ENCODE results near the gene DLGAP1.

DLGAP1 gene

DNA sequence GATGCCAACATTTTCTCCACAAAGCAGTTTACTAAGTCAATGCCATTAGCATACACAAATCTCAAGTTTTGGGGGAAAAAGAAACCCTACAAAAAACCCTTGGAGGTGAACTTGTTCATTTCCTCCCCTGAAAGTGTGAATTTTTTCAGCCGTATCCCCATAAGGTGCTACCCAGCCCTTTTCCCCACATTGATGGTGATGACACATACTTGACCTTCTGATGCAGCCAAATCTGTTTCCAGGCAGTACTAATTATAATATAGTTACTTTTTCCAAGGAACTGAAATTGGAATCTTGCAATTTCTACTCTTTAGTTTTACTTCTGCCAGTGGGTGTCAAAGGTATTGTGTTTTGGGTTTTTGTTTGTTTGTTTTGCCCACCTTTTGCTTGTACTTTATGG lies 530.7 kb downstream of the DLGAP1 start:
- no peak for DNase-seq

DNA sequence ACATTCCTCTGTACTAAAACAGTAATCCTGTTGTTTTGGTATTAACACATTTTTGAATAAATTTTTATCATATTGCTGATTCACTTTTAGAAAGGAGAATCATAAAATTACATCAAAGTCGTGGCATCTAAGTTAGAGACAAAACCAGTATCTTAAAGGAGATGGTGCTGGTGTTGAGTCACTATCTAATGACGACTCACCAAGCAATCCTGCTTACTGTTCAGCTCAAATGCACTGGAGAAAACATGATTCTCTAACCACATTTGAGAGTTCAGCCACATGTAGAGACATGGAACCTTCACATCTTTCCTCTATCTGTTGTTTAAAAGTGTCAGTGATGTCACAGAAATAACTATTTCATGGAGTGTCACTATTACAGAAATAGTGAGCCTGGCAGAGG lies 531.4 kb downstream of the DLGAP1 start:
- no peak for DNase-seq

DNA sequence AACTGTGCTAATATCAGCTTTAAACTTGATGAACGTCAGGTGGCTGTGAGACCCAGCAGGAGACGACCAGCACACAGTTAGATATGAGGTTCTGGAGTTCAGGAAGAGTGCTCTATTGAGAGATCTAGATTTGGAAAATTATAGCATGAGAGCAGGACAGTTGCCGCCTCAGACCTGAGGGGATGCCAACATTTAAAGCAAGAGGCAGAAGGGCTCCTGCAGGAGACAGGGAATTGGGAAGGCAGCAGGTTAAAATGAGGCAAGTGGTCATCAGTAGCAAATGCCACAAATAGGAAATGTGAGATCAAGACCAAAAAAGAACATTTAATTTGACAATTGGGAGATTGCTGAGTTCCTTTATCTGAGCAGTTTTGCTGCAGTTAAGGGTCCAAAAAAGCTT lies 533.3 kb downstream of the DLGAP1 start:
- no peak for DNase-seq

DNA sequence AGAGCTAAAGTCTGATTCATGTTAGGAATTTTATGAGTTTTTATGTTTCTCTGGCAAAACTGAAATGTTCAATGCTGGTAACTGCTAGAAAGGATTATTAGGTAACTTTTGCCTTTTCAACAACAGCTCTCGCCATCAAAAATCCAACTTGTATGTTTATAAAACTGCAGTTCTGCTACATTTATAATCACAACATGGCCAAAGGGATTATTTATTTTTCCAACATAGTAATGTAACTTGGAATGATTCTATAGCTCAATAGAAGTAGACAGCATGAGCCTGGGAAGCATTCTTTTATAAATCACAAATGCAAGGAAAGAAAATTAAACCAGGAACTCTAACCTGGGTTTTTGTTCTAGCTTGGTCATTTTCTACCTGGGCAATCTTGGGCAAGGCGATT lies 534.3 kb downstream of the DLGAP1 start:
- no peak for DNase-seq

DNA sequence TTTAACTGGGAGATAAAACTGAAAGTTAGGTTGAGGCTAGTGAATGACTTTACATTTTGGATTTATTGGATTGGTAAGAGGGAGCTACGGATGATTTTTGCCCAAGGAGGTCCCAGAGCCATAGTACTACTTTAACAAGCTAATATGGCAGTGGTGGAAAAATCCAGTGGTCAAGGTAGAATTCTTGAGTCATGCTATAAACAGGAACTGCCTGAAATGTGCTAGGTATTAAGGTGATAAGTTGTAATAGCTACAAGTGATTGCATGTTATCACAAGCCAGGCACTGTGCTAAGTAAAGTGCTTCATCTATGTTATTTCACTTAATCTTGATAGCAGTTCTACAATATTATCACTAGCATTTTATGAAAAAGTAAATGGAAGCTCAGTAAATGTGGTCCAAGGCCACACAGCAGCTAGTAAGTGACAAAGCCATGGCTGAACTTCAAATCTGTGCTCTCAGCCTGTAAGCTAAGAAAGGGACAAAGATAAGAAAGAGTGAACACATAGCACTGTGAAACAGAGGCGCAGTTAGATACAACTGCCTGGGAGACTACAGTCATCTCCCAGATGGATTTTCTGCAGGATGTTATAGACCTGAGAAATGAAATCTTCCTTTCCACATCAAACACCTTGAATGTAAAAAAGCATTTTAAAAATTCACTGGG lies 535.6 kb downstream of the DLGAP1 start:
- DNase-seq = no peak

DNA sequence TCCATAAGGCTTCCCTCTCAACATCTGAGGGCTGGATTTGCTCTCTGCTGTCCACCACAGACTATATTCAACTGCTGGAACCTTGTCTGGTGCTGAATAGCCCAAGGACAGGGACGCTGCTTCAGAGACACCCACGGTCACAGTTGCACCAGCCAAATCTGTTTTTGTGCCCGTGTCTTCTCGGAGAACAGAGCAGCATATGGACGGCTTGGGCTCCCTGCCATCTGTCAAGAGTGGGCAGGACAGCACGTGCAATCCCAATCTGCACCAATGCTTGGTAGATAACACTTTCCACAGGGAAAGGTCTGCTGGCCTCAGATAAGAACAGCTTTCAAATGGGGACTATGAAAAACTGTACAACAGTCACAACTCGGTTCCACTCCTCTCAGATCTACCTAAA lies 539.0 kb downstream of the DLGAP1 start:
- DNase-seq = peak; percentile 55

DNA sequence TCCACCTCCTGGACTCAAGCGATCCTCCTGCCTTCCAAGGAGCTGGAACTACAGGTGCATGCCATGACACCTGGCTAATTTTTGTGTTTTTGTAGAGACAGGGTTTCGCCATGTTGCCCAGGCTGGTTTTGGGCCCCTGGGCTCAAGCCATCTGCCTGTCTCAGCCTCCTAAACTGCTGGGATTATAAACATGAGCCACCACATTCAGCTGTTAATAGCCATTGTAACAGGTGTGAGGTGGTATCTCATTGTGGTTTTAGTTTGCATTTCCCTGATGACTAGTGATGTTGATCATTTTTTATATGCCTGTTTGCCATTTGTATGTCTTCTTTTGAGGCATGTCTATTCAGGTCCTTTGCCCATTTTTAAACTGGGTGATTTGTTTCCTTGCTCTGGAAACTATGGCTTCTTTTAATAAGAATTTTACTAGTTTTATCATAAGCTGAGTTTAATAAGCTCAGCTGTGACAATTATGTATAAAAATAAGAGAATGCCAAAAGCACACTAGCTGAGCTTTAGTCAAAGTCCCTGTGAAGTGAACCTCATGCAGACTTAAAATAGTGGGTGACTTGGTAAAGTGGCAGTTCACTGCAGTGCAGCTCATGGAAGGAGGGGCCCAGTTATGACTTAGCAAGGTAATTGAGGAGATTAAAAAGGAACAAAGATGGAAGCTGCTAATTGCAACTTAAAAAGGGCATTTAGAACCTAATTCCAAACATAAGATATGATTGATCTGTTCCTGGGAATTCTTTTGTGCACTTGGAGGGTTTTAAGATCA lies 540.1 kb downstream of the DLGAP1 start:
- DNase-seq = peak; percentile 4

DNA sequence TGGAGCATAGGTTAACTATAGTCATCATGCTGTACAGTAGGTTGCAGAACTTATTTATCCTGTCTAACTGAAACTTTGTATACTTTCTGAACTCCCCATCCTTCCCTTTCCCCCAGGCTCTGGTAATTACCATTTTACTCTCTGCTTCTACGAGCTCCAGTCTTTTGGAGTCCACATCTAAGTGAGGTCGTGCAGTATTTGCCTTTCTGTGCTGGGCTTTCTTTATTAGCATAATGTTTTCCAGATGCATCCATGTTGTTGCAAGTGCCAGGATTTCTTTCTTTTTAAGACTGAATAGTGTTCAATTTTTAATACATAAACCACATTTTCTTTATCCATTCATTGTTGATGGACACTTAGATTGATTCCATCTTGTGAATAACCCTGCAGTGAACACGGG lies 541.0 kb downstream of the DLGAP1 start:
- no peak for DNase-seq

DNA sequence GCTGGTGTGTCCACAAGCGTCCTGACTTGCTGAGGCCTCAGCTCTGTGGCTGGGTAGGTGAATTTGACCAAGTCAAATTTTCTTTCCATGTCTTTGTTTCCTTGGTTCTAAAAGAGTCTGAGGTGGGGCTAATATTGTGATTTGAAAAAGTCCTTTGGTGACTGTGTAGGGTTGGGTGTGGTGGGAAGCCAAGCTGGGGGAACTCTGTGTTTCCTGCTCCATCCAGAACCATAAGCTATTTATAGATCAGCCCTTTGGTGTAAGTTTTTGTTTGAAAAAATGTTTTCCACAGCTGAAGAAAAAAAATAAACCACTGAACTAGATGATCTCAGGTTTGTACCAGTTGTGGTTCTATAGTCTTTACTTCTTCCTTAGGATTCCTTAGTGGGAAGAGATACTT lies 542.4 kb downstream of the DLGAP1 start:
- DNase-seq = no peak

DNA sequence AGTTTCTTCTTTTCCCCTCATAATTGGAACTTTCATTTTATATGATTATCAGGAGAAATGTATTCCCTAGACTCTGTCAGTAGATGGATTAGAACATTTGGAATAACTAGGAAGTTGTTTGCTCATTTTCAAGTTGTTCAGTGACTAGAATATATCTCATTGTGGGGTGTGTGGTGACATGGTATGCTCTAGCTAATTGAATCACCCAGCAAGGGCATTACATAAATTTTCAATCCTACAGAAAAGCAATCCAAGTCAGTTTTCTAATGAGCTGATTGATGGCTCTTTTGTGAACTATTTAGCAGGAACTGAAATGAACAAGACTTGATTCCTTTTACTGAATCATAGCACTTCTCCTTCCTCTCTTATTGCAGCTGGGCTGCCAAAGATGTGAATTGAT lies 543.7 kb downstream of the DLGAP1 start:
- DNase-seq = no peak

DNA sequence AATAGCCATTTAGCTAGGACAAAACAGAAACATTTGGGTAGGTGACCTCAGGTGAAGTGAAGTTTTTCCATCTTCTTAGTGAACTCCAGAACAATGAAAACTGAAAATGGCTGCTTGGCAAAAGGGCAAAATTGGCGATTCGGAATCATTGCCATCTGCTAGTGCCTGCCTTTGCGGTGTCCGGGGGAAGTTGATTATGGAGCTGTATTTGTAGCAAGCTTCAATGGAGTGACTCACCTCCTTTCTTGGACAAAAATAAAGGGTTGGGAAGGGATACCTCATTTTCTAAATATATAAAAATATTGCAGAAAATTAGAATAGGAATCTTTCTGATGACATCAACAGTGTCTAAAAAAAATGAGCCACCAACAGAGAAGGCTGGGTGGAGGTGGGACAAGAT lies 544.6 kb downstream of the DLGAP1 start:
- no peak for DNase-seq

DNA sequence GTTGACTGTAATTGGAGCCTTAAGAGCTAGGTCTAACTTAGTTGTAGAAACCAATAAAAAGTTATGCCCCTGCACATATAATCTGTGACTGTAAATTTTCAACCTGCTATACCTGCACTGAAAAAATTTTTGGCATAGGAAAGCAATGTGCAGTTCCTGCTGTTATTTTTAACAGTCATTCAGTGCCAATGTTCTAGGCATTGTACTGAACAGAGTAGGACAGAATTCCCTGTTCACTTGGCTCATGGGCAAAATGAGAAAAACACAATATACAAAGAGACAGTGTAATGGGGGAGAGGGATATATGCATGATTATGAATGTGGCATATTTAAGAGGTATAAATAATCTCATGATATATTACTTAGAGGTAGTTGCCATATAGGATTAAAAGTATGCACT lies 547.2 kb downstream of the DLGAP1 start:
- DNase-seq = no peak

DNA sequence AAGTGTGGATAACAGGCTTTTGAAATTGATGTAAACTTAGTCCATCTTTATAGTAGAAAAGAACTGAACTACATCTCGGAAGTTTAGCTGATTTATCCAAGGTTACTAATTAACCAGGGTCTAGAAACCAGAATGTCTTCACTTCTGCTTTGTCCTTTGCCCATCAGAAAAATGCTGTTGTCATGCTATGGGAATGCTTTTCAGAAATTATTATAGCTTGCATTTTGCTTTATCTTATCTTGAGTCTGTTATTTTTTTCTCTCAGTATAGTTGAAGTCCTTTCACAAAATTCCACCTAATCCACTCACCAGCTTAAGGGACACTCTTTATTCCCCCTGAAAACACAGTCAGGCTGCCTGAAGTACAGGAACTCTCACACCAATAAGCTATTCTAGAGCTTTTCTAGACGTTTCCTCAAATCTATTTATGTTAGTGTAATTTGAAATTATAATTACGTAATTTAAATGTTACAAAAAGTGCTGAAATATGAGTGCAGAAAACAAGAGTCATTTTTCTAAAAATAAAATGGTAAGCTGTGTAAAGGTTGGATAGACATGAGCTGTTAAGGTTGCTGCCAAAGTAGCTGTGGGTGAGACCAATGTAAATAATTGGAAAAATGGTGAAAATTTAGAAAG lies 548.9 kb downstream of the DLGAP1 start:
- DNase-seq = no peak

DNA sequence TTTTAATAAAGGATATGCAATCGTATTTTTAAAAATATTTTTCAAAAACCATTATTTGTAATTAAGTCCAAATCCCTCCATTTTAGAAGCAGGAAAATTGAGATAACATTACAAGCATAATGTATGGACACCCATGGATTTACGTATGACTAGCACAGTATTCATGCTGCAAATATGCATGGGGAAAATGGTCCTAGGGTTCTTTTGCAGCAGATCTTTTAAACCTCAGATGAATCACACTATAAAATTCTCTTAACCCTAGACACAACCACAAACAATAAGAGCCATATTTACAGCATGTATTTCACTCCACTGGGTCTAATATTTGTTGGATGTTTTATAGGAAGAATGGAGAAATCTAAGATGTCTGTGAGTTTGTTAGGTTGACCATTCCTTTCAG lies 551.8 kb downstream of the DLGAP1 start:
- no peak for DNase-seq

DNA sequence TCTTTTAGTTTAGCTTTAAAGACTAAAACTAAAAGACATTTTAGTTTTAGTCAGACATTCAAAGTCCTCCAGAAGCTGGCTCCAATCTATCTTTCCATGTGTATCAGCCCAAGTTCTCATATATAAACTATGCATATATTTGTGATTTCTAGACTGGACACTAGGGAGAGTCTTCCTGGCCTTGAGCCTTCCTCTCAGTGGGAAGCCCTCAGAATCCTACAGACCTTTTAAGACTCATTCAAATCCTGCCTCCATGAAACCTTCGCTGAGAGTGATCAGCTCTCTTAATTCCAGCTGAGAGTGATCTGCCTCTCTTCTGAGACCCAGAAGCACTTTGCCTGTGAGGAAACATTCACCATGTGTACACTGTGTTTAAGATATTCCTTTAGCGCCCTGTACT lies 552.4 kb downstream of the DLGAP1 start:
- DNase-seq = no peak

DNA sequence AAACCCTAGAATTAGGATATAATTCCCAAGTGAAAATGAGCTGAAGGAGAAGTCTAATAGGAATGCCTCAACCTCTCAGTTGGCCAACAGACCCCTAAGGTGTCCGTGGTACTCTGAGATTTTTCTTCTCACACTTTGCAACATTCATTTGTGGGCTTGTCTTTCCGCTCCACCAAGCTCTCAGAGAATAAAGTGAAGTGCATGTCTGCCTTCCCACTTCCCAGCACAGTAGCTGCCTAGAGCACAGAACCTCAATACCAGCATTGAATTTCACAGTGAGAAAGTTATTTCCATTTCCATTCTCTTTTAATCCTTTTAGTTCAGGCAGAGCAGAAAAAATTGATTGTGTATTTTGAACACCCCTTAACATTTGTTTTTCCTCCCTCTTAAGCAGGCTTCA lies 553.3 kb downstream of the DLGAP1 start:
- DNase-seq = no peak

DNA sequence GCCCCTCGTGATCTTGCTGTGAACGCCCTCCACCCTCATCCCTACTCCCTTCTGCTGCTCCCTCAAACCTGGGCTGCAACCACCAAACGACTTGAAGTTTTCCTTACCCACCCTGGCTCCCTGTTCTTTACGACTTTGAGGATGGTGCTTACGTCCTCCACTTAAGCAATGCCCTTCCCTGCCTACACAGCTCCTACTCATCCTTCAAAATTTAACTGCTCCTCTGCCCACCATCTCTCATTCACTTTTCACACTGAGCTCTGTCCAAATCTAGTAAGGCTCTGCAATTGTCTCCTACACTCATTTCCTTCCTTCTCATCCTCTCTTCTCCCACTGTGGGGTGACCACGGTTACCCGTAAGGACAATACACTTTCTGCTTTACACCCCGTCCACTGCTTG lies 554.1 kb downstream of the DLGAP1 start:
- DNase-seq = no peak

DNA sequence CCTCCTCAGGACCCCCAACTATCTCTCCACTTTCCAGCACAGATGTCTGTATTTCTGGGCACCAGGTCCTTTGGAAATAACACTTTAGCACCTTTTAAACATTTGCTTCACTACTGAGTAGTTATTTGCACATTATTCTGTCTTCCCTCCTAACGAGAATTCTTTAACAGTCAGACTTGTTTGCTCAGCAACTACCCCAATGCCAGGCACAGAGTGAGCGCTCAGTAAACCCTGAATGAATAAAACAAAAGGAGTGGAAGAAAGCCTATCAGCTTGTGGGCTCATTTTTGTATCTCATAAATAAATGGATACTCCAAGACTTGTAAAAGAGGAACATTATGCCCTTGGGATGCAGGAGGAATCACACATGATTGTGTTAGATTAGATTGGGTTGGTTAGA lies 554.8 kb downstream of the DLGAP1 start:
- DNase-seq = no peak

DNA sequence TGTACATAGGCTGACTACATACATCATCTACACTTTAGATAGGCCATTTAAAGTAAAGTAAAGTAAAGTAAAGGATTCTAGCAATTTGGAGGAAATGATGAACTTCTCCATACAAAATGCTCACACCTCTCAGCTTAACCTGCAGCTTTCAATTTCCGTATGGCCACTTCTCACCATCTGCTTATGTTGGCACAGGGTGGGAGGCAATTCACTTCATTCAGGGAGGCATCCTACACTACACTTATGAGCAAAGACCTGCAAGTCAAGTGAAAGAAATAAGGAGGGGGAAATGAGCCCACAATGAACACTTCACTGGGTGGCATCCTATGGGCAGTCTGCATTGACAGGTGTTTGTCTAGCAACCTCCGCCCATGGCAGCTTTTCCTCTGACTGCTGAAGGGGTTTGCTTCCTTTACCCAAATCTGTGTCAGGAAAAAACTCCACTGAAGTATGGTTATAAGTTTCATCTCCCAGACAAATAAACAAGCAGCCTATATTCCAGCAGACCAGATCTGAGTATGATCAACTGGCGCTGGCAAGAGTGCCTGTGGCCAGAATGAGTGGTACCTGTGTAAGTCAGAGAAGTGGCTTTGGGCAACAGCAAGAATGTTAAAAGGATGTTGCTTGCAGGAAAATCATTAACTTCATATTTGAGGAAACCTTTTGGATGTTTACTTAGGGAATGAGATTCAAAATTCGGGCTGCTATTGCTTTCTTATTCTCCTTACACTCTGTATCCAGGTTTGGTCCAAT lies 556.1 kb downstream of the DLGAP1 start:
- DNase-seq = peak; percentile 29

DNA sequence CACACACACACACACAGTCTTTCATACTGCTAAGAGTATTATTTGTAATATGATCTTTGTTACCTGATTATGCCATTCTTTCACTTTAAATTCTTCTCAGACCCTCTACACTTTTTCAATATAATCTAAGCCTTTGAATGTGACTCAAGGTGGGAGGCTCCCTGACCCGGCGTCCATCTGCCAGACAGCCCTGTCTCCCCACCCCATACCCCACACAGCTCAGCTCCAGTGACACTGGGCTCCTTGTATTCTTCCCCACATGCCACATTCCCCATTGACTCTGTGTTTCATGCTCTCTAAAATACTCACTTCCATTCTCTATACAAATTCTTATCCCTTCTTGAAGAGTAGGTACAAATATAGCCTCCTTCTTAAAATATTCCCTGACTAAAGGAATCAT lies 563.0 kb downstream of the DLGAP1 start:
- no peak for DNase-seq

DNA sequence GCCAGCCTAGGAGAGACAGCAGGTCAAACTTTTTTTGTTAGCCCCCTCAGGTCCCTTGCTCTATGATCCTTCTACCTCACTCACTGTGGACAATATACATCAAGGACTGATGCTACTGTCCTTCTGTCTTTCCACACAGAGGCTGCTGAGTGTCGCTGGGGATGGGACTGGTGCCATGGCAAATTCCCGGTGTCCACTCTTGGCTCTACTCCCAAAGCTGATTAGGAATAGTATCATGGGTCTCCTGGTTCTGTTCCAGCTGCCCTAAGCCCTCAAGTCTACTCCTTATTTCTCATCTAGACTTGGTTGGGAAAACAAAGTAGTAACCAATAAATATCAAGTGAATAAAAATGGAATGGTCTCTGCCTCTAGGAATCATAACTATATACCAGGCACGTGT lies 563.9 kb downstream of the DLGAP1 start:
- DNase-seq = no peak

DNA sequence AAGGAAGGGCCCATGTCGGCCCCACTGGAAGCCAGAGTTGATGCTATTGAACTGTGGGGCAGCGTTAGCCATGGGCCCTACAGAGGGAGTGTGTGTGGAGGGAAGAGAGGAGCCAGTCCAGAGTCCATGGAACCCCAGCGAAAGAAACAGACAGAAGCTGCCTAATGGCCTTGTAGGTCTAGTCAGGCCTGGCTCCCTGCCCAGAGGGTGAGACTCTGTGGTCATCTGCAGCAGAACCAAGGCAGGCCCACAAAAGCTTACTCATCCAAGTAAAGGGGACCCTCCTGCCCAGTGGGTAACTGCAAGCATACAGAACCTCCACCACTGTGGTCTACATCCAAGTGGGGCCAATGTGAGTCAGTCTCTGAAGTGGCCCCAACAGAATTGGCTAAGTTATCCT lies 565.3 kb downstream of the DLGAP1 start:
- DNase-seq = no peak

DNA sequence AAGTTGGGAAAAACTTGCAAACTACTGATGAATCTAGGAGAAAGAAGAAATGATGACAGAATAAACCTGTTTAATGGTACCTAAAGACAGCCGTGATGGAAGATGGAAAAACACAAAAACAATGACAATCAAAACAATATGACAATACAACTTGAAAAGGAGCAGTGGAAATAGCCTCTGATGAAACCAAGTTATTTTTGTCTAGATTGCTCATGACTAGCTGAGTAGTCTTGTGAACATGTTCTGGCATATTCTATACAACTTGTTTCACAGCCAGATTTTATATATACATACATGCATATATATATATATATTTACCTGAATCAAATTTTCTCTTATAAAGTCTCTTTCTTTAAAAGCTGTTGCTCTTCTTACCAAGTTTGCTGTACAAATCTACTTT lies 566.0 kb downstream of the DLGAP1 start:
- no peak for DNase-seq

Measured in NCI-H1694 treated with DMSO at 0.1 percent for 48 hours (cell line).